Loucy (cell line): ENCODE data around the gene PEAR1.

Source experiments
- CTCF ChIP-seq: fragments of 200-600 bp; sonication (generic); conservative IDR thresholded peaks from 2 replicates; pipeline ENCODE4 v1.5.1; 2014; ENCODE audit warnings: mild to moderate bottlenecking, antibody characterized with exemption, low read length
- EZH2phosphoT487 ChIP-seq: fragments of 200-600 bp; IDR thresholded peaks from 2 replicates; pipeline ENCODE4 v1.6.1; 2018; ENCODE audit warnings: antibody characterized with exemption, mild to moderate bottlenecking, moderate library complexity, borderline replicate concordance

GRCh38 chr1:156912861-156913808 lies 19.6 kb downstream of the PEAR1 start:
- no peak for TF ChIP-seq CTCF
- no peak for TF ChIP-seq EZH2phosphoT487
